Right atrium auricular region (tissue), 2 donors: ENCODE measurements around the gene DENND4A. TPM values are rescaled to one million over a fixed set of nuclear protein-coding genes. Genes with fewer than 3 reads are reported as not detected.

Experiments used
- DNase-seq: peaks from one replicate; pipeline ENCODE4 v3.0.0-alpha.2; 2019; ENCODE audit warnings: low spot score
- H3K27ac ChIP-seq, 2 donors: fragments of 200-600 bp; sonication (generic); 1 replicate in 1 of 2; 2 replicates in 1 of 2; pipeline ENCODE4 v1.5.1; 2016 to 2019
- H3K27me3 ChIP-seq, 2 donors: fragments of 200-600 bp; sonication (generic); one replicate each; pipeline versions ENCODE4 v1.5.1 to v1.6.0; 2017 to 2019
- H3K36me3 ChIP-seq: fragments of 200-600 bp; sonication (generic); one replicate; pipeline ENCODE4 v1.5.1; 2016
- H3K4me1 ChIP-seq, 2 donors: fragments of 200-600 bp; sonication (generic); one replicate each; pipeline versions ENCODE4 v1.5.1 to v1.6.0; 2017 to 2019
- H3K4me3 ChIP-seq, 2 donors: fragments of 200-600 bp; sonication (generic); 1 replicate in 1 of 2; 2 replicates in 1 of 2; pipeline ENCODE4 v1.5.1; 2017 to 2019; ENCODE audit warnings: mild to moderate bottlenecking in 1 of 2, moderate library complexity in 1 of 2
- H3K9me3 ChIP-seq, 2 donors: fragments of 200-600 bp; sonication (generic); one replicate each; pipeline ENCODE4 v1.5.1; 2019
- CTCF ChIP-seq, 2 donors: fragments of 200-600 bp; sonication (generic); IDR thresholded peaks; one replicate each; pipeline ENCODE4 v1.5.1; 2019; ENCODE audit warnings: antibody characterized with exemption in 2 of 2
- total RNA-seq, 2 donors: library from RNA; depleted of rRNA; stranded (reverse); fragments of >200 nt; gene quantifications; one replicate each; pipeline ENCODE4 v1.1.0, GENCODE V29; 2016

The DENND4A gene
- total RNA-seq, 2 donors from 2014 or later, result 15.2 to 19.4 TPM

- H3K9me3 ChIP-seq, result no peaks in the 10 kb centered on the region
- H3K36me3 ChIP-seq, result no peaks in the 10 kb centered on the region
- no peak for DNase-seq
- peaks cover 0 to 25% of the 10 kb centered on the region in 2 donors for H3K4me1 ChIP-seq
- no peak overlapping the region for H3K4me3 ChIP-seq
- no peak overlapping the region for H3K27ac ChIP-seq
- TF ChIP-seq CTCF (IDR thresholded peaks at IDR 0.05), result peak in 1 of 2 donors; percentile 54
- H3K27me3 ChIP-seq, result no peaks in the 10 kb centered on the region
Measured at GRCh38 chr15:65829130-65829764, 37.2 kb upstream of the DENND4A start.

GRCh38 chr15:65828585-65828984 is 36.5 kb upstream of the DENND4A start:
- H3K9me3 ChIP-seq, result no peaks in the 10 kb centered on the region
- H3K36me3 ChIP-seq, result no peaks in the 10 kb centered on the region
- peaks cover 0 to 18% of the 10 kb centered on the region in 2 donors for H3K4me1 ChIP-seq
- TF ChIP-seq CTCF (IDR thresholded peaks at IDR 0.05), result no peak
- no peaks in the 10 kb centered on the region for H3K27me3 ChIP-seq
- no peak overlapping the region for H3K27ac ChIP-seq
- no peak overlapping the region for H3K4me3 ChIP-seq
- DNase-seq, result no peak

- no peak overlapping the region for H3K4me3 ChIP-seq
- TF ChIP-seq CTCF (IDR thresholded peaks at IDR 0.05), result no peak
Measured at GRCh38 chr15:65827065-65827464, 35.0 kb upstream of the DENND4A start.

GRCh38 chr15:65824941-65825544 is 33.0 kb upstream of the DENND4A start:
- no peak overlapping the region for H3K27ac ChIP-seq
- no peaks in the 10 kb centered on the region for H3K4me1 ChIP-seq
- H3K36me3 ChIP-seq, result no peaks in the 10 kb centered on the region
- TF ChIP-seq CTCF (IDR thresholded peaks at IDR 0.05), result no peak
- H3K4me3 ChIP-seq, result no peak overlapping the region
- no peaks in the 10 kb centered on the region for H3K27me3 ChIP-seq
- no peaks in the 10 kb centered on the region for H3K9me3 ChIP-seq
- no peak for DNase-seq

More at GRCh38 chr15:65827065-65827464, 35.0 kb upstream of the DENND4A start:
- no peak overlapping the region for H3K27ac ChIP-seq
- H3K4me1 ChIP-seq, result peaks cover 0 to 3% of the 10 kb centered on the region in 2 donors
- DNase-seq, result no peak
- no peaks in the 10 kb centered on the region for H3K27me3 ChIP-seq
- no peaks in the 10 kb centered on the region for H3K9me3 ChIP-seq
- H3K36me3 ChIP-seq, result no peaks in the 10 kb centered on the region

DNA sequence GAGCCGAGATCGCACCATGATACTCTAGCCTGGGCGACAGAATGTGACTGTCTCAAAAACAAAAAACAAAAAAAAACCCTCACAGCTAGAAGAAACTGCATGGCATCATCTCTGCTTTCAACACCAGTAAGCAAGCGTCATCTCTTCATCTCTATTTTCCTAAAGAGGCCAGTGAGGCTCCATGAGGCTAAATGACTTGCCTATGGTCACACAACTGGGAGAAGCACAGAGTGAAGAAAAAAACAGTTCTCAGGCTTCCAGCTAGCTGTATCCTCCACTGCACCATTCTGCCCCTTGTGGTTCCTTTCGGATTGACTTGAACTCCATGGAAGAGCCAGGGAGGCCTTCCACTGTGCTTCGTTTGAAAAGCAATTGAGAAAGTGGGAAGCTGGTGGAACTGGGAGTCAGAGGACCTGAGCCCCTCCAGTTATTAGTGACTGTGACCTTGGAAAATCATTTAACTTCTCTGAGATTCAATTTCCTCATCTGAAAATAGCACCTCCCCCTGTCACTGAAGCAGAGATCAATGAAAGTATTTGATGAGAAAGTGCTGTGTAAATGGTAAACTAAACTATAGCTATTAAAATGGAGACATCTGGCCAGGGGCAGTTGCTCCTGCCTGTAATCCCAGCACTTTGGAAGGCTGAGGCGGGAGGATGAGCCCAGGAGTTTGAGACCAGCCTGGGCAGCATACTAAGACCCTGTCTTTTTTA is 32.1 kb upstream of the DENND4A start:
- peak; percentile 38 to 72 for TF ChIP-seq CTCF (IDR thresholded peaks at IDR 0.05)
- H3K4me3 ChIP-seq, result no peak overlapping the region
- H3K27ac ChIP-seq, result no peak overlapping the region
- H3K36me3 ChIP-seq, result no peaks in the 10 kb centered on the region
- peaks cover 0 to 5% of the 10 kb centered on the region in 2 donors for H3K4me1 ChIP-seq
- H3K9me3 ChIP-seq, result no peaks in the 10 kb centered on the region
- H3K27me3 ChIP-seq, result no peaks in the 10 kb centered on the region
- DNase-seq, result peak; percentile 72
